Glomerular visceral epithelial cell (primary cell): ENCODE data around the gene POU2F1.

Source experiments
- DNase-seq: peaks from one replicate; pipeline ENCODE4 v3.0.0-alpha.2; 2016; ENCODE audit errors: extremely low spot score

POU2F1 gene

GRCh38 chr1:167272369-167272957 is 51.8 kb downstream of the POU2F1 start:
- DNase-seq = no peak

GRCh38 chr1:167273027-167273800 is 52.5 kb downstream of the POU2F1 start:
- DNase-seq = peak; percentile 94

GRCh38 chr1:167274061-167274460 is 53.4 kb downstream of the POU2F1 start:
- DNase-seq = no peak

- no peak for DNase-seq
These were observed 56.3 kb downstream of the POU2F1 start for GRCh38 chr1:167276969-167277368.

GRCh38 chr1:167278497-167278896 is 57.8 kb downstream of the POU2F1 start:
- no peak for DNase-seq

GRCh38 chr1:167280912-167281311 is 60.2 kb downstream of the POU2F1 start:
- no peak for DNase-seq

- peak; percentile 2 for DNase-seq
These were observed 67.8 kb downstream of the POU2F1 start for GRCh38 chr1:167288390-167289074.

GRCh38 chr1:167289075-167289442 is 68.4 kb downstream of the POU2F1 start:
- no peak for DNase-seq

- no peak for DNase-seq
These were observed 69.3 kb downstream of the POU2F1 start for GRCh38 chr1:167289966-167290365.

- no peak for DNase-seq
These were observed 71.0 kb downstream of the POU2F1 start for GRCh38 chr1:167291539-167292185.

- DNase-seq = no peak
These were observed 71.5 kb downstream of the POU2F1 start for GRCh38 chr1:167292216-167292615.

GRCh38 chr1:167293057-167293456 is 72.4 kb downstream of the POU2F1 start:
- no peak for DNase-seq

- peak; percentile 12 for DNase-seq
These were observed 73.8 kb downstream of the POU2F1 start for GRCh38 chr1:167294528-167294927.

GRCh38 chr1:167297222-167298214 is 76.8 kb downstream of the POU2F1 start:
- DNase-seq = no peak

- DNase-seq = no peak
These were observed 77.6 kb downstream of the POU2F1 start for GRCh38 chr1:167298325-167298724.

GRCh38 chr1:167301355-167301754 is 80.7 kb downstream of the POU2F1 start:
- DNase-seq = no peak

- no peak for DNase-seq
These were observed 83.5 kb downstream of the POU2F1 start for GRCh38 chr1:167304165-167304564.

- no peak for DNase-seq
These were observed 84.5 kb downstream of the POU2F1 start for GRCh38 chr1:167305059-167305705.

GRCh38 chr1:167305706-167306277 is 85.1 kb downstream of the POU2F1 start:
- no peak for DNase-seq

- no peak for DNase-seq
These were observed 90.0 kb downstream of the POU2F1 start for GRCh38 chr1:167310732-167311131.
